ENCODE results near the gene TNFRSF11A.

- no peak for TF ChIP-seq CTCF (IDR thresholded peaks at IDR 0.05; ENCODE audit: insufficient read depth, low read depth, low read length)
- TF ChIP-seq EZH2 (IDR thresholded peaks at IDR 0.05; ENCODE audit: insufficient read depth, low read length) = no peak
These were observed 113.3 kb downstream of the TNFRSF11A start for GRCh38 chr18:62438402-62438801.

Data from astrocyte (in vitro differentiated cells and primary cell).